ENCODE data around the gene FAM234B.
"Not testable (repeated sequence)": the region's sequence is repeated elsewhere in the genome, so short reads cannot be mapped to it uniquely, and the experiment has no call there.

Gene FAM234B

DNA sequence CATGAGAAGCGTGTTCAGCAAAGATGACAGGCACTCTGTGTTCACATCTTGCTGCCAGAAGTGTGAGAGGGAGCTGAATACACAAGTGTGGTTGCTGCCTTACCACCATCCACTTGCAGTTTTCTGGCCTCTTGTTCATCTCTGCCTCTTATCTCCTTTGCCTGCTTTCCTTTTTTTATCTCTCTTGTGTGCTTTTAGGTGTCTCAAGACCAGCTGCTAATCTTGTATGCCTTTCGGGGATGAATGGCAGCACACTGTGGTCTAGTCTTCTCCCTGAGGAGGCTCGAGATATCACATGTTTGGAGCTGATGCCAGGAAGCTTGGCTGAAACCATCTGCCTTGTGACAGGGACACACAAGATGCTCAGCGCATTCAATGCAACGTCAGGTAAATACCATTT lies 17.2 kb downstream of the FAM234B start:
- DNase-seq = no peak

GRCh38 chr12:13062669-13063068 lies 18.5 kb downstream of the FAM234B start:
- DNase-seq = no peak

DNA sequence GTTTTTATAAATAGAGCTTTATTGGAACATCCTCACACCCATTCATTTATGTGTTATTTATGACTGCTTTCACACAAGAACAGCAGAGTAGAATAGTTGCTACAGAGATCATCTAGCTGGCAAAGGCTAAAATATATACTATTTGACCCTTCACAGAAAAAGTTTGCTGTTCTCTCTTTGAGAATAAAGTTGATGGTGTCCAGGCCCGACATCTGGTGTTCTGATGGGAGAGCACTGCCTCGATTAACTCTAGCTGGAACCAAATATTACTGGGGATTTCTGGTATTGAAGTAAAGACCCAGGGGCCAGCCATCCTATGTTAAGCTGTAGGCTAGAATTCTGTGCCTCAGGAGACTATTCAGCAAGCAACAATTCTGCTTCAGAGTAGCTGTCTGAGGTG lies 21.8 kb downstream of the FAM234B start:
- no peak for DNase-seq

- no peak for DNase-seq
Measured at GRCh38 chr12:13066459-13066858, 22.3 kb downstream of the FAM234B start.

- no peak for DNase-seq
Measured at GRCh38 chr12:13067322-13067721, 23.1 kb downstream of the FAM234B start.

- DNase-seq = no peak
Measured at GRCh38 chr12:13069380-13069779, 25.2 kb downstream of the FAM234B start.

GRCh38 chr12:13071305-13072280 lies 27.4 kb downstream of the FAM234B start:
- no peak for DNase-seq

DNA sequence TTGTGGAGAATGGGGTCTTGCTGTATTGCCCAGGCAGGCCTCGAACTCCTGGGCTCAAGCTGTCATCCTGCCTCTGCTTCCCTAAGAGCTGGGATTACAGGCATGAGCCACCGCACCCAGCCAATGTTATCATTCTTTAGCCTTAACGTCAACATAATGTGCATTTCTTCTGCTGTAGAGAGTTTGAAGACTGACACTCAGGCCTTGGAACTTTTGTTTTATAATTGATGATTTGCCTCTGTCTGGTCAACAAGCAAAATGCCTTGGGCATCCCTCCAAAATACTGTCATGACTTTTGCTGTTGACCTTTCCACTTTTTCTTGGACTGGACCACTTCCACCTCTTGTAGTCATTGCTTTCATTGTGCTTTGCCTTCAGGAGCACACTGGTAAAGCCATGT lies 29.0 kb downstream of the FAM234B start:
- no peak for DNase-seq

DNA sequence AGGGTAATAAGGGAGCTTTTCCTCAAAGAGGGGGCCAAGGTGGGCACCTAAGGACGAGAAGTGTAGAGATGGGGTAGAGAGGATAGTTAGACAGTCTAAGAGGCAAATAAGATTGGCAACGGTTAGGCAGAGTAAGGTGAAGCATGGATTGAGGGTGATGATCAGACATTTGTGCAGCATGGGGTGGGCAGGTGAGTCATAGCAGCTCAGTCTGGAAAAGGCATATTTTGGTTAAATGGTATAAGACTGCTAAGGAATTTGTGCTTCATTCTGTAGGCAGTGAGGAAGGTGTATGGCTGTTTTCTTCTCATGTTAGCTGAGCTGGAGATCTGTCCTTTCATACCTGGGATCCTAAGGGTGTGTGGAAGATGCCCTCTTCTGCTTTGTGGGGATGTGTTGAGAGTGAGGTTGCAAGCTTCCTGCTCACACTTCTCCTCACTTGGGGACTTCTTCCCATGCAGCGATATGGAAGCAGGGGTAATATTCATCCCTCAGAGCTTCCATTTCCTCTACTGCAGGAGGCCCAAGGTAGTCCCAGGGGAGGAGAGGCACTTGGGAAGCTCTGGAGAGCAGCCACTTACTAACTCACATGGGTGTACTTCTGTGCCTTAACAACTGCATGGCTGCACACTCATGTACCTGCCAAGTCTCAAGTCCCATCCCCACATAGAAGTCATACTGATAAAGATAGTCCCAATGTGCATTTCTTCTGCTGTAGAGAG lies 30.4 kb downstream of the FAM234B start:
- DNase-seq = peak; percentile 46

DNA sequence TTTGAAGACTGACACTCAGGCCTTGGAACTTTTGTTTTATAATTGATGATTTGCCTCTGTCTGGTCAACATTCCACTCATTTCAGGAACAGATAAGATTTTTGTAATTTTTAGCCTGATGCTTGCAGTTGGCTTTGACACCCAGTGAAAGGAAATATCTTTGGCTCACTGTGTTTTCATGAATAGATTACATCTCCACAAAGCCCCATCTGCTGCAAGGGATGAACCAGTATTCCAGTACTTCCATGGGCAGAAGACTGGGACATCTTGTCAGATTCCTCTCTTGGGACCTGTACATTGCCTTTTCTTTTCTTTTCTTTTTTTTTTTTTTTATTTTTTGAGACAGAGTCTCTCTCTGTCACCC lies 30.9 kb downstream of the FAM234B start:
- peak; percentile 48 for DNase-seq

DNA sequence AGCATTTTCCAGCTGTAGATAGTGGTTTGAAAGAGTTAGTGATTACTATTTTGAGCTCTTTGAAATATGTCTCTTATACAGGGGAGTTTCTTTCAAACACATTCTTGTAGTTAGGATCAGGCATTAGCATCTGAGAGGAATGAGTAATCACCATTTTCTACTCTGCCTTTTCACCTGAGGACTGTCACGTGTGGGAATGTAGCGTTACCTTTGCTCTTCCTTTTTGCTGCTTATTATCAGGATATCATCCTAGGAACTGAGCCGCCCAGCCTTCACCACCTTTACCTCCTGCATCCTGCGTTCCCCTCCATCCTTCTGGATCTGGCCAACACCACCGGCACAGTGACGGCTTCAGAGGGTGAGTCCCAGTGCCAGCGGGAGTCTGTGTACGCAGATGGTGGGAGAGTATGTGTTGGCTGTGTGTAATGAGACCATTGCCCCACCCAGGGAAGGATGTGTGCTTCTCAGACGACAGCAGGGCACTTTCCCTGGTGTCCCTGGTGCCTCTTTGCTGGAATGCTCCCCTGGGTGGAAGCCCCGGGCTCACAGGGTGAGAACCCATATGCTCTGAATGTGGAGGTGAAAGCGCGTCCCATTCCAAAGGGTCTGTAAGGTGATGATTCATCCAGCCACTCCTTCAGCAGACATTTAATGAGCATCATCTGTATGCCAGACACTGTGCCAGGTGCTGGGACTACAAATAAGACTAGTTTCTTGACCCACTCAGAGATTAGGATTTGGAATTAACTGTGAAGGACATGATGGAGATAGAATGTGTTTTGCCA lies 31.8 kb downstream of the FAM234B start:
- no peak for DNase-seq

GRCh38 chr12:13079440-13079906 lies 35.3 kb downstream of the FAM234B start:
- no peak for DNase-seq

DNA sequence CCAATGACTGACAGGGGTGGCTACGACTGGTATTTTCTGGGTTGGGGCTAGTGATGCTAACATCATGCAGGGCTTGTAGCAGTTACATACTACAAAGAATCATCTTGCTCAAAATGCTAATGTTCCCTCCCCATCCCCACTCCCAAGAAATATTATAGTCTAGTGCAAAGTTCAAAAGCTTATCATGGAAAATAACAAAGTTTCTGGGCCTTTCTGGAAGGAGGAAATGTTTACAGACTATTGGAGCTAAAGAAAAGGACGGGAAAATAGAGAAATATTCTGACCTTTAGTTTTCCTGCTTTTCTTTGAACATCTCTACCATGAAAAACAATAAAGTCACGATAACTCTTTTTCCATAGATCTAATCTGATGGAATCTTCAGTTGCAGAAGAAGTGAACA lies 36.1 kb downstream of the FAM234B start:
- DNase-seq = no peak

DNA sequence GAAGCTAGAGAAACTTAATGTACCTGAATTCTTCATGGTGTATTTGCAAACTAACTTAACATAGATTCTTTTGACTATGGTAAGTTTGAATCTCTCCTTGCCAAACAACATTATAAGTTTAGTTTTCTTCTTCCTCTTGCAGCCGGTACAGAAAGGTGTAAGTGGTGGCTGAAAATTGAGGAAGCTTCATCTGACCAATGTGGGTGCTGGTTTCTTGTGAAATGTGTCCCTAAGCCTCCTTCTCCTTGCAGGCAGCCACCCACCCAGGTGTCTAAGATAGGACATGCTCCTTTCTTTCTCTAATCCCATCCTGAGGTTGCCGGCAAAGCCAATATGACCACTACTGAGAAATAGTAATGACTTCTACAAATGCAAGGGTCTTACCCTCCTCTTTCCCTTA lies 38.7 kb downstream of the FAM234B start:
- DNase-seq = no peak

GRCh38 chr12:13083638-13084037 lies 39.5 kb downstream of the FAM234B start:
- DNase-seq = not testable (repeated sequence)

DNA sequence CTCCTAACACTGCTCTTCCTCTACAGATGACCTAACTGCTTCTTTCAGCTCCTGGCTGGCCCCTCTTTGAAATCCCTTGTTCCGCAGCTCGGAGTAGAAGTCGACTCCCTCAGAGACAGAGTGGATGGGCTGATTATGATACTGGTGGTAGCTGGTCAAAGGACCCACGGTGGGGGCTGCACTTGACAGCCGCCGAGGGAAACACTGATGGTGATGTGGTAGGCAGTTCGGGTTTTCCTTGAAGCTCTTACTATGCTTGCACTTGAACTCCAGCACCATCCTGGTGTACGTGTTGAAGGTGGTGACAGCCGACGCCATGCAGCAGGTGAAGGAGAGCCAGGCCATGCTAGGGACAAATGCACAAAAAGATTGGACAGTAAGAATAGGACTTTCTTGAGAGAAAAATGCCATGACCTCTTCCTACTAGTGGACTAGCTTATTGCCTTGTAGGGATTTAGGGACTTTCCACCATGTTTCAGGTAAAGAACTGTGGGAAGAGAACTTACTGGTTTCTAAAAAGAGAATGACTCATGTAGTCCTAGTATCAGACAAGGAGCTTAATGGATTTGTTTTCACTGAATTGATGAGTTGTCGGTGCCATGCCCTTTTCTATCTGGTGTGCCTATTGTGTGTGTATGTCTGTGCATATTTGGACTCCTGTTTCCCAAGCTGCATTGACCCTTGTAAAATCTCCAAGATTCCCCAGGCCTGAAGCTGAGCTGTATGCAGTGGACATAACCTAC lies 40.9 kb downstream of the FAM234B start:
- DNase-seq = no peak

GRCh38 chr12:13085968-13086686 lies 41.9 kb downstream of the FAM234B start:
- no peak for DNase-seq

DNA sequence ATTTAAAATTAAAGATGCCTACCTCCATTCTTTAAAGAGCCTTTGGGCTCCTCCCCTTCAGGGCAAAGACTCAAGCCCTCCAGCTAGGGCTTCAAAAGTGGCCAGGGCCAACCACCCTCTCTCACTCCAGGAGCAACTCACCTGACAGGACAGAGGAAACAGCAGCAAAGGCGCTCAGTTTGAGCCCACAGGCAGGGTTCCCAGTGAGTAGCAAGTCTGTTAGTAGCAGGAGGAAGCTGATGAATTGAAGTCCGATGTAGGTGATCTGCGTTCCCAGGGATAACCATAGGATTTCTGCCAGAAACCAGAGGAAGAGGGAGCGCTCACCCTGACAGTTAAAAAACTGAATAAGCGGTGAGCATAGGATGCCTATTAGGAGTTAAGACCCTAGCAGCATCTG lies 43.6 kb downstream of the FAM234B start:
- no peak for DNase-seq

GRCh38 chr12:13088496-13088895 lies 44.3 kb downstream of the FAM234B start:
- DNase-seq = no peak

DNA sequence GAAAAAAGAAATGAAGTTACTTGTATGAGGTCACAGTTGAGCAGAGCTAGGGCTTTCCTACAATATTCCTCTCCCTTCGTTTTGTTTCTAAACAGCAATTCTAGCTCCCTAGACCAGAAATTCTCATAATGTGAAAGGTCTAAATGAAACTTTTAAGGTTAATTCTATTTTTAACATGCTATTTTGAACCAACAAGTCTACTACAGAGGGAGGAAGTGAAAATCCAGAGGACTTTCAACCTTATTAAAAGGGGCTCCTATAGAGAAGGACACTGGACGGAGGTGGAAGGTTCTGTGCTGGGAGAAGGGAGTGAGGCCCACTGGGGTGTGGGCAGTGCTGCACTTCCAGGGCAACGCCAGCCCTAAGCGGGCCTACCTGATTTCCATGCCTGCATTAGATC lies 45.9 kb downstream of the FAM234B start:
- DNase-seq = no peak

DNA sequence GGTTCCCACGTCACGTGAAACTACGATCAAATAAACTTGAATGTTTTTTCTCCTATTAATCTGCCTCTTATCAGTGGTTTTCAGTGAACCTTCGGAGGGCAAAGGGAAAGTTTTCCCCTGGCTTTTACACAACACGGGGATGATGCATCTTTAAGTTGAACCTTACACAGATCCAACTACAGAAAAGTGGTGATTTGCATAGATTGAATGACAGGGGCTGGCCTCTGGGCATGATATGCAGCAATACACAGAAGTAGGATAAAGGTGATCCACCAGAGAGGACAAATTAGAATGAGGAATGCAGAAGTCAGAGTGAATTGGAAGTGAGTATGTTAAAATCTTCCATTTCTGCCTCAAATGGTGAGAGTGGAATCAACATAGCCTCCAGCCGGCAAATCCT lies 47.7 kb downstream of the FAM234B start:
- DNase-seq = no peak

All from fibroblast of upper back skin (primary cell).